WTC11 (cell line): ENCODE results near the gene CACHD1. TPM values are rescaled to one million over a fixed set of nuclear protein-coding genes. Genes with fewer than 3 reads are reported as not detected.

Experiments
- ATAC-seq: fragments of 200-7000 bp; cut with Tn5 transposase; 2 replicates; pipeline ENCODE4 v1.10.0; 2021; ENCODE audit warnings: mild to moderate bottlenecking, moderate library complexity
- CTCF ChIA-PET: fragments of 300-600 bp; sonication (Branson Sonifier 250); formaldehyde crosslinking; loops from one replicate; lab custom pipeline; 2021; ENCODE audit warnings: antibody characterized with exemption; lab: Charles Lee
- POLR2A ChIA-PET: fragments of 350-600 bp; sonication (Branson Sonifier 250); formaldehyde crosslinking; loops from one replicate; lab custom pipeline; 2021; ENCODE audit warnings: antibody characterized with exemption; lab: Charles Lee
- DNase-seq: peaks from one replicate; pipeline ENCODE4 v3.0.0; 2021; ENCODE audit warnings: low spot score
- H3K27ac Mint-ChIP-seq: 2 replicates; pipeline ENCODE4 v1.8.0; 2021; ENCODE audit warnings: mixed read lengths
- H3K27me3 Mint-ChIP-seq: 2 replicates; pipeline ENCODE4 v1.8.0; 2021; ENCODE audit warnings: low read depth, mild to moderate bottlenecking, moderate library complexity, mixed read lengths
- H3K36me3 Mint-ChIP-seq: 2 replicates; pipeline ENCODE4 v1.8.0; 2021; ENCODE audit warnings: mixed read lengths
- H3K4me1 Mint-ChIP-seq: 2 replicates; pipeline ENCODE4 v1.8.0; 2022; ENCODE audit warnings: mixed read lengths
- H3K4me3 Mint-ChIP-seq: 2 replicates; pipeline ENCODE4 v1.8.0; 2021; ENCODE audit warnings: mild to moderate bottlenecking, moderate library complexity, mixed read lengths
- H3K9me3 Mint-ChIP-seq: 2 replicates; pipeline ENCODE4 v1.8.0; 2021; ENCODE audit warnings: mixed read lengths
- ELF4 ChIP-seq: sonication (generic); formaldehyde crosslinking; IDR thresholded peaks from 2 replicates; pipeline ENCODE4 v1.8.1; 2022; ENCODE audit warnings: low read depth, mild to moderate bottlenecking, moderate library complexity, missing genetic modification reagents
- EMX1 ChIP-seq: fragments of 250-450 bp; sonication (Bioruptor Pico); IDR thresholded peaks from 2 replicates; pipeline ENCODE4 v1.8.0; 2021; ENCODE audit warnings: mild to moderate bottlenecking
- FOXK1 ChIP-seq: sonication (generic); formaldehyde crosslinking; IDR thresholded peaks from 2 replicates; pipeline ENCODE4 v1.8.0; 2022; ENCODE audit warnings: mild to moderate bottlenecking, moderate library complexity, missing genetic modification reagents
- GRHL2 ChIP-seq: fragments of 250-450 bp; sonication (Bioruptor Pico); IDR thresholded peaks from 2 replicates; pipeline ENCODE4 v1.8.0; 2022; ENCODE audit warnings: mild to moderate bottlenecking, moderate library complexity; ENCODE audit not compliant: insufficient replicate concordance, severe bottlenecking
- GTF2I ChIP-seq: fragments of 250-450 bp; sonication (Bioruptor Pico); conservative IDR thresholded peaks from 2 replicates; pipeline ENCODE4 v1.4.0; 2021; ENCODE audit warnings: mild to moderate bottlenecking
- IRF2 ChIP-seq: sonication (generic); formaldehyde crosslinking; IDR thresholded peaks from 2 replicates; pipeline ENCODE4 v1.8.0; 2022; ENCODE audit warnings: low read depth, missing genetic modification reagents, borderline replicate concordance
- JAZF1 ChIP-seq: fragments of 250-450 bp; sonication (Bioruptor Pico); IDR thresholded peaks from 2 replicates; pipeline ENCODE4 v1.9.0; 2021; ENCODE audit warnings: moderate library complexity, mild to moderate bottlenecking, inconsistent platforms
- RORB ChIP-seq: fragments of 250-450 bp; sonication (Bioruptor Pico); IDR thresholded peaks from 2 replicates; pipeline ENCODE4 v1.9.0; 2021; ENCODE audit warnings: mild to moderate bottlenecking
- SOX15 ChIP-seq: fragments of 250-450 bp; sonication (Bioruptor Pico); IDR thresholded peaks from 2 replicates; pipeline ENCODE4 v1.9.0; 2021; ENCODE audit warnings: mild to moderate bottlenecking
- SP1 ChIP-seq: sonication (generic); formaldehyde crosslinking; conservative IDR thresholded peaks from 2 replicates; pipeline ENCODE4 v1.8.1; 2022; ENCODE audit warnings: missing genetic modification reagents
- TP53 ChIP-seq: sonication (generic); formaldehyde crosslinking; IDR thresholded peaks from 2 replicates; pipeline ENCODE4 v1.8.1; 2023; ENCODE audit warnings: mild to moderate bottlenecking, missing genetic modification reagents
- ZBTB21 ChIP-seq: sonication (generic); formaldehyde crosslinking; IDR thresholded peaks from 2 replicates; pipeline ENCODE4 v1.8.1; 2023; ENCODE audit warnings: mild to moderate bottlenecking, missing genetic modification reagents, borderline replicate concordance
- ZNF121 ChIP-seq: sonication (generic); formaldehyde crosslinking; IDR thresholded peaks from 2 replicates; pipeline ENCODE4 v1.8.0; 2023; ENCODE audit warnings: missing genetic modification reagents
- ZNF416 ChIP-seq: fragments of 250-450 bp; sonication (Bioruptor Pico); IDR thresholded peaks from 2 replicates; pipeline ENCODE4 v1.9.0; 2021; ENCODE audit warnings: mild to moderate bottlenecking, inconsistent platforms
- total RNA-seq: library from RNA; stranded (reverse); gene quantifications from 3 replicates; pipeline ENCODE4 v1.2.3, GENCODE V29; 2021
- TF ChIP-seq, protein P1 (sequence below): sonication (generic); formaldehyde crosslinking; IDR thresholded peaks from 2 replicates; pipeline ENCODE4 v1.8.1; 2022; ENCODE audit warnings: mild to moderate bottlenecking, moderate library complexity, missing genetic modification reagents
- TF ChIP-seq, protein P2 (sequence below): sonication (generic); formaldehyde crosslinking; IDR thresholded peaks from 2 replicates; pipeline ENCODE4 v1.8.1; 2022; ENCODE audit warnings: mild to moderate bottlenecking, missing genetic modification reagents, moderate library complexity, borderline replicate concordance
- TF ChIP-seq, protein P3 (sequence below): sonication (generic); formaldehyde crosslinking; IDR thresholded peaks from 2 replicates; pipeline ENCODE4 v1.8.0; 2023; ENCODE audit warnings: mild to moderate bottlenecking, missing genetic modification reagents
- TF ChIP-seq, protein P4 (sequence below): sonication (generic); formaldehyde crosslinking; IDR thresholded peaks from 2 replicates; pipeline ENCODE4 v1.8.0; 2022; ENCODE audit warnings: mild to moderate bottlenecking, missing genetic modification reagents
- TF ChIP-seq, protein P5 (sequence below): fragments of 250-450 bp; sonication (Bioruptor Pico); IDR thresholded peaks from 2 replicates; pipeline ENCODE4 v2.1.2; 2022; ENCODE audit warnings: mild to moderate bottlenecking, moderate library complexity
- TF ChIP-seq, protein P6 (sequence below): fragments of 250-450 bp; sonication (Bioruptor Pico); IDR thresholded peaks from 2 replicates; pipeline ENCODE4 v1.9.0; 2021; ENCODE audit warnings: mild to moderate bottlenecking, borderline replicate concordance

Gene CACHD1
- total RNA-seq, 1 experiment from 2014 or later: 26.3 TPM

DNA sequence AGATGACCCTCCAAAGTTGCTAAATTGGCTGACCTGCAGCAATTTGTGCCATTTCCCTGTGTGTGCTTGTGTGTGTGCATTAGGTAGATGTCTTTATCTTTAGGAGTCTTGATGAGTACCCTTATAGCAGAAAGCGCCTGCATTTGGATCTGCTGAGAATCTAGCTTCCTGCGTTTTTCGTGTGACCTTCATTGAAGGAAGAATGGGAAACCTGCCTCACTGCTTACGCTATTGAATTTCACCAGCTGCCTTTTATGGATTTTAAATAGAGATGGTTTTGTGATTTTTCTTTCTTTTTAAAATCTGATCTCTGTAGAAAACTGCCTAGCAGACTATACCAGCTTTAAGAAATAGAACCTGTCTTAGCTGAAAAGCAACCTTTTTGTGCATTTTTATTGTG is 124.5 kb downstream of the CACHD1 start:
- ChIA-PET CTCF (interaction anchor here (1.0 kb wide), 1 partner anchor 10 kb away, joined by 3 read pairs; no protein-coding TSS in a partner anchor), POLR2A (no interaction called here)
- H3K27ac Mint-ChIP-seq: no peak overlapping the region
- no peak for ATAC-seq
- 0 out of 2 replicates have a peak, but pooled peaks cover 3% of the 10 kb centered on the region for H3K36me3 Mint-ChIP-seq
- H3K9me3 Mint-ChIP-seq: no peaks in the 10 kb centered on the region
- no peaks in the 10 kb centered on the region; the same call in 1 of the 2 replicates for H3K27me3 Mint-ChIP-seq
- TF ChIP-seq ZNF121 (no peak), IRF2 (no peak), JAZF1 (CRISPR knock-in tag) (no peak), SOX15 (no peak), SP1 (CRISPR knock-in tag) (no peak)
- TF ChIP-seq, protein P1, sequence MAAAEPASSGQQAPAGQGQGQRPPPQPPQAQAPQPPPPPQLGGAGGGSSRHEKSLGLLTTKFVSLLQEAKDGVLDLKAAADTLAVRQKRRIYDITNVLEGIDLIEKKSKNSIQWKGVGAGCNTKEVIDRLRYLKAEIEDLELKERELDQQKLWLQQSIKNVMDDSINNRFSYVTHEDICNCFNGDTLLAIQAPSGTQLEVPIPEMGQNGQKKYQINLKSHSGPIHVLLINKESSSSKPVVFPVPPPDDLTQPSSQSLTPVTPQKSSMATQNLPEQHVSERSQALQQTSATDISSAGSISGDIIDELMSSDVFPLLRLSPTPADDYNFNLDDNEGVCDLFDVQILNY (CRISPR knock-in tag): no peak
- H3K4me3 Mint-ChIP-seq: no peak overlapping the region
- DNase-seq: no peak
- peaks cover 46% of the 10 kb centered on the region for H3K4me1 Mint-ChIP-seq

DNA sequence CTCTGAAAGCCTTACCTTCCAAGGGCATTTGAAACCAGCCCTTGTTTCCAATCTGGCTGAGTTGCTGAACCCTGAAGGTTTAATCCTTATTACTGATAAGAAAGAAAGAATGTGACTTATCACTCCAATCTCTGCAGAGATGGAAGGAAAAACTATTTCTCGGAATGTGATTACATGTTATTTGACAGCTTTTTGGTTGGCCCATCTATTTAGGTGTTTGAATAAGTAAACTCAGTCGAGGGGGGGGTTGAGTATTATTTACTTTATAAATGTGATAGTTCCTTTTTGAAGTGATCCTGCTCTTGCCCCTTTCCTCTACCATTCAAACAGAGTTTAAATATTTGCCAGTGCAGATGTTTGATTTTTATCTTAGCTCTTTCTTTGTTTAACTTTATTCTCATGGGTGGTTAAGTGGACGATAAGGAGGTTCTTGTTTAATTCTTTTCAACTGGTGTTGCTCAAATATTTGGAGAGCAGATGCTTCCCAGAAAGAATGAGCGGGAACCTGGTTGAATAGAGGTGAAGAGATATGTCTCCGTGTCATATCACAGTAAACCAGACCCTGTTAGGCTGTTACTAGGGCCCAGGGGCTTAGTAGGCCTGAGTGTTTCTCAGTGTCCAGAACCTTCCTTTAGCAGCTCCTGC is 126.1 kb downstream of the CACHD1 start:
- Mint-ChIP-seq H3K36me3 (peaks cover 7% of the 10 kb centered on the region; the same call in 1 of the 2 replicates), H3K27me3 (no peaks in the 10 kb centered on the region; the same call in 1 of the 2 replicates), H3K27ac (peak overlapping the region; percentile 21; the same call in 1 of the 2 replicates), H3K4me3 (no peak overlapping the region), H3K9me3 (no peaks in the 10 kb centered on the region), H3K4me1 (peaks cover 46% of the 10 kb centered on the region)
- TF ChIP-seq RORB (0 out of 2 replicates have a peak, but pooled peaks have one; percentile 27), FOXK1 (CRISPR knock-in tag) (no peak), EMX1 (no peak), TP53 (CRISPR knock-in tag) (no peak)
- POLR2A ChIA-PET: no interaction called here
- no peak for DNase-seq
- CTCF ChIA-PET: interaction anchor here (0.9 kb wide), 1 partner anchor 79 kb away, joined by 3 read pairs; no protein-coding TSS in a partner anchor
- ATAC-seq: no peak

DNA sequence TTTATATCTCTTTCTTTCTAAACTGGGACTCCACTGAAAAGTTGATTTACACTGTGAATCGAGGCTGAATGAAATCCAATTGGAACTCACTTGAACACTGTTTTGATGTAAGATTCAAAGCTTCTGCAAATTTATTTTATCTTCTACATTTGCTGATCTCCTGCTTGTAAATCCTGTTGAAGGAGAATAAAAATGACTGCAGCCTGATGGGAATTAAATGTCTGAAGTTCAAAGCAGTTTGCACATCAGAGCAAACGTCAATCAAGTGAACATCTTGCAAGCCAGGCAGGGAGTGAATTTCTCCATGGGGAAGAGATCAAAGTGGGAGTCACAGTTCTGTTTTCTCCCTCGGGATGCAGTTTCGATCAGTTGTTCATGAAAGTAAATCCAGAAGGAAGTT is 127.2 kb downstream of the CACHD1 start:
- Mint-ChIP-seq H3K36me3 (peaks cover 7% of the 10 kb centered on the region; the same call in 1 of the 2 replicates), H3K4me1 (peaks cover 46% of the 10 kb centered on the region), H3K9me3 (no peaks in the 10 kb centered on the region), H3K4me3 (no peak overlapping the region), H3K27me3 (no peaks in the 10 kb centered on the region; the same call in 1 of the 2 replicates), H3K27ac (peak overlapping the region; percentile 76; the same call in 1 of the 2 replicates)
- POLR2A ChIA-PET: no interaction called here
- DNase-seq (no peak), ATAC-seq (no peak)
- CTCF ChIA-PET: no interaction called here
- TF ChIP-seq, protein P2, sequence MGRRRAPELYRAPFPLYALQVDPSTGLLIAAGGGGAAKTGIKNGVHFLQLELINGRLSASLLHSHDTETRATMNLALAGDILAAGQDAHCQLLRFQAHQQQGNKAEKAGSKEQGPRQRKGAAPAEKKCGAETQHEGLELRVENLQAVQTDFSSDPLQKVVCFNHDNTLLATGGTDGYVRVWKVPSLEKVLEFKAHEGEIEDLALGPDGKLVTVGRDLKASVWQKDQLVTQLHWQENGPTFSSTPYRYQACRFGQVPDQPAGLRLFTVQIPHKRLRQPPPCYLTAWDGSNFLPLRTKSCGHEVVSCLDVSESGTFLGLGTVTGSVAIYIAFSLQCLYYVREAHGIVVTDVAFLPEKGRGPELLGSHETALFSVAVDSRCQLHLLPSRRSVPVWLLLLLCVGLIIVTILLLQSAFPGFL (CRISPR knock-in tag): no peak
- TF ChIP-seq ZBTB21: no peak
- TF ChIP-seq, protein P3, sequence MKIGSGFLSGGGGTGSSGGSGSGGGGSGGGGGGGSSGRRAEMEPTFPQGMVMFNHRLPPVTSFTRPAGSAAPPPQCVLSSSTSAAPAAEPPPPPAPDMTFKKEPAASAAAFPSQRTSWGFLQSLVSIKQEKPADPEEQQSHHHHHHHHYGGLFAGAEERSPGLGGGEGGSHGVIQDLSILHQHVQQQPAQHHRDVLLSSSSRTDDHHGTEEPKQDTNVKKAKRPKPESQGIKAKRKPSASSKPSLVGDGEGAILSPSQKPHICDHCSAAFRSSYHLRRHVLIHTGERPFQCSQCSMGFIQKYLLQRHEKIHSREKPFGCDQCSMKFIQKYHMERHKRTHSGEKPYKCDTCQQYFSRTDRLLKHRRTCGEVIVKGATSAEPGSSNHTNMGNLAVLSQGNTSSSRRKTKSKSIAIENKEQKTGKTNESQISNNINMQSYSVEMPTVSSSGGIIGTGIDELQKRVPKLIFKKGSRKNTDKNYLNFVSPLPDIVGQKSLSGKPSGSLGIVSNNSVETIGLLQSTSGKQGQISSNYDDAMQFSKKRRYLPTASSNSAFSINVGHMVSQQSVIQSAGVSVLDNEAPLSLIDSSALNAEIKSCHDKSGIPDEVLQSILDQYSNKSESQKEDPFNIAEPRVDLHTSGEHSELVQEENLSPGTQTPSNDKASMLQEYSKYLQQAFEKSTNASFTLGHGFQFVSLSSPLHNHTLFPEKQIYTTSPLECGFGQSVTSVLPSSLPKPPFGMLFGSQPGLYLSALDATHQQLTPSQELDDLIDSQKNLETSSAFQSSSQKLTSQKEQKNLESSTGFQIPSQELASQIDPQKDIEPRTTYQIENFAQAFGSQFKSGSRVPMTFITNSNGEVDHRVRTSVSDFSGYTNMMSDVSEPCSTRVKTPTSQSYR (CRISPR knock-in tag): no peak
- TF ChIP-seq ZNF416 (CRISPR knock-in tag): no peak
- no peak for TF ChIP-seq ZNF121
- TF ChIP-seq GTF2I (CRISPR knock-in tag): no peak
- TF ChIP-seq, protein P4, sequence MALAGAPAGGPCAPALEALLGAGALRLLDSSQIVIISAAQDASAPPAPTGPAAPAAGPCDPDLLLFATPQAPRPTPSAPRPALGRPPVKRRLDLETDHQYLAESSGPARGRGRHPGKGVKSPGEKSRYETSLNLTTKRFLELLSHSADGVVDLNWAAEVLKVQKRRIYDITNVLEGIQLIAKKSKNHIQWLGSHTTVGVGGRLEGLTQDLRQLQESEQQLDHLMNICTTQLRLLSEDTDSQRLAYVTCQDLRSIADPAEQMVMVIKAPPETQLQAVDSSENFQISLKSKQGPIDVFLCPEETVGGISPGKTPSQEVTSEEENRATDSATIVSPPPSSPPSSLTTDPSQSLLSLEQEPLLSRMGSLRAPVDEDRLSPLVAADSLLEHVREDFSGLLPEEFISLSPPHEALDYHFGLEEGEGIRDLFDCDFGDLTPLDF (CRISPR knock-in tag): no peak
- TF ChIP-seq GRHL2: no peak
- TF ChIP-seq, protein P5, sequence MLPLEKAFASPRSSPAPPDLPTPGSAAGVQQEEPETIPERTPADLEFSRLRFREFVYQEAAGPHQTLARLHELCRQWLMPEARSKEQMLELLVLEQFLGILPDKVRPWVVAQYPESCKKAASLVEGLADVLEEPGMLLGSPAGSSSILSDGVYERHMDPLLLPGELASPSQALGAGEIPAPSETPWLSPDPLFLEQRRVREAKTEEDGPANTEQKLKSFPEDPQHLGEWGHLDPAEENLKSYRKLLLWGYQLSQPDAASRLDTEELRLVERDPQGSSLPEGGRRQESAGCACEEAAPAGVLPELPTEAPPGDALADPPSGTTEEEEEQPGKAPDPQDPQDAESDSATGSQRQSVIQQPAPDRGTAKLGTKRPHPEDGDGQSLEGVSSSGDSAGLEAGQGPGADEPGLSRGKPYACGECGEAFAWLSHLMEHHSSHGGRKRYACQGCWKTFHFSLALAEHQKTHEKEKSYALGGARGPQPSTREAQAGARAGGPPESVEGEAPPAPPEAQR (CRISPR knock-in tag): no peak
- TF ChIP-seq, protein P6, sequence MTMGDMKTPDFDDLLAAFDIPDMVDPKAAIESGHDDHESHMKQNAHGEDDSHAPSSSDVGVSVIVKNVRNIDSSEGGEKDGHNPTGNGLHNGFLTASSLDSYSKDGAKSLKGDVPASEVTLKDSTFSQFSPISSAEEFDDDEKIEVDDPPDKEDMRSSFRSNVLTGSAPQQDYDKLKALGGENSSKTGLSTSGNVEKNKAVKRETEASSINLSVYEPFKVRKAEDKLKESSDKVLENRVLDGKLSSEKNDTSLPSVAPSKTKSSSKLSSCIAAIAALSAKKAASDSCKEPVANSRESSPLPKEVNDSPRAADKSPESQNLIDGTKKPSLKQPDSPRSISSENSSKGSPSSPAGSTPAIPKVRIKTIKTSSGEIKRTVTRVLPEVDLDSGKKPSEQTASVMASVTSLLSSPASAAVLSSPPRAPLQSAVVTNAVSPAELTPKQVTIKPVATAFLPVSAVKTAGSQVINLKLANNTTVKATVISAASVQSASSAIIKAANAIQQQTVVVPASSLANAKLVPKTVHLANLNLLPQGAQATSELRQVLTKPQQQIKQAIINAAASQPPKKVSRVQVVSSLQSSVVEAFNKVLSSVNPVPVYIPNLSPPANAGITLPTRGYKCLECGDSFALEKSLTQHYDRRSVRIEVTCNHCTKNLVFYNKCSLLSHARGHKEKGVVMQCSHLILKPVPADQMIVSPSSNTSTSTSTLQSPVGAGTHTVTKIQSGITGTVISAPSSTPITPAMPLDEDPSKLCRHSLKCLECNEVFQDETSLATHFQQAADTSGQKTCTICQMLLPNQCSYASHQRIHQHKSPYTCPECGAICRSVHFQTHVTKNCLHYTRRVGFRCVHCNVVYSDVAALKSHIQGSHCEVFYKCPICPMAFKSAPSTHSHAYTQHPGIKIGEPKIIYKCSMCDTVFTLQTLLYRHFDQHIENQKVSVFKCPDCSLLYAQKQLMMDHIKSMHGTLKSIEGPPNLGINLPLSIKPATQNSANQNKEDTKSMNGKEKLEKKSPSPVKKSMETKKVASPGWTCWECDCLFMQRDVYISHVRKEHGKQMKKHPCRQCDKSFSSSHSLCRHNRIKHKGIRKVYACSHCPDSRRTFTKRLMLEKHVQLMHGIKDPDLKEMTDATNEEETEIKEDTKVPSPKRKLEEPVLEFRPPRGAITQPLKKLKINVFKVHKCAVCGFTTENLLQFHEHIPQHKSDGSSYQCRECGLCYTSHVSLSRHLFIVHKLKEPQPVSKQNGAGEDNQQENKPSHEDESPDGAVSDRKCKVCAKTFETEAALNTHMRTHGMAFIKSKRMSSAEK: no peak
- no peak for TF ChIP-seq ELF4 (CRISPR knock-in tag)
